Mucosa of gallbladder (tissue), 1 donor: ENCODE measurements around the gene SNX9. TPM values are rescaled to one million over a fixed set of nuclear protein-coding genes. Genes with fewer than 3 reads are reported as not detected.

Experiments used
- DNase-seq: peaks from one replicate; pipeline ENCODE4 v3.0.0-alpha.2; 2020; ENCODE audit warnings: low spot score
- total RNA-seq: library from RNA; stranded (reverse); gene quantifications from one replicate; pipeline ENCODE4 v1.2.1, GENCODE V29; 2021
- donor health status: DM: no; HTN: no; CAD: no.

Gene SNX9
- total RNA-seq, 1 donor from 2014 or later: 56.7 TPM

DNA sequence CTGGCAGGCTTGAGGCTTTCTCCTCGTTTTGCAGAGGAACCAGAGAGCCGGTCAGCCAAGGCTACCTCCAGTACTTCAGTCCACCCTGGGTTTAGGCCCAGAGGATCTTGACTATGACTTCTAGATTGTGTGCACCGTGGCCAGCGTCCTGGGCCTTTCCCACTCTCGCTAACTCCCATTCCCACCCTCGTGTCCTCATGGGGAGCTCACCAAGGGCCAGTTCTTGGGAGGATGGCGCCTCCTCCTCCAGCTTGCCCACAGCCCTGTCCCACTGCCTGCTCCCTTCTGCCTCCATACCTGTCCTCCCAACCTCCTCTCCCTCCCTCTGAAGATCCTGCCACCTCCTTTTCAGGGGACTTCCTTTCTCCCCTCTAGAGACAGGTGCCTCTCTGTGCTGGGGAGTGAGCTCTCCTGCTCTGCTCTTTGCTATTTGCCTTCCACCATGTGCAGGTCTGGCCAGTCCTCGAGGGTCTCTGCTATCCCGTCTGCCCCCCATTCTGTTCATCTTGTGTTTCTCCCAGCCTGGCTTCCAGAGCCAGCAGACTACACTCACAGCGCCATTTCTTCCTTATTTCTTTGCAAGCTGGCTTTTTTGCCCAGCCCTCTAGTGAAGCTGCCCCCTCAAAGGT, 154.2 kb downstream of the SNX9 start:
- no peak for DNase-seq

DNA sequence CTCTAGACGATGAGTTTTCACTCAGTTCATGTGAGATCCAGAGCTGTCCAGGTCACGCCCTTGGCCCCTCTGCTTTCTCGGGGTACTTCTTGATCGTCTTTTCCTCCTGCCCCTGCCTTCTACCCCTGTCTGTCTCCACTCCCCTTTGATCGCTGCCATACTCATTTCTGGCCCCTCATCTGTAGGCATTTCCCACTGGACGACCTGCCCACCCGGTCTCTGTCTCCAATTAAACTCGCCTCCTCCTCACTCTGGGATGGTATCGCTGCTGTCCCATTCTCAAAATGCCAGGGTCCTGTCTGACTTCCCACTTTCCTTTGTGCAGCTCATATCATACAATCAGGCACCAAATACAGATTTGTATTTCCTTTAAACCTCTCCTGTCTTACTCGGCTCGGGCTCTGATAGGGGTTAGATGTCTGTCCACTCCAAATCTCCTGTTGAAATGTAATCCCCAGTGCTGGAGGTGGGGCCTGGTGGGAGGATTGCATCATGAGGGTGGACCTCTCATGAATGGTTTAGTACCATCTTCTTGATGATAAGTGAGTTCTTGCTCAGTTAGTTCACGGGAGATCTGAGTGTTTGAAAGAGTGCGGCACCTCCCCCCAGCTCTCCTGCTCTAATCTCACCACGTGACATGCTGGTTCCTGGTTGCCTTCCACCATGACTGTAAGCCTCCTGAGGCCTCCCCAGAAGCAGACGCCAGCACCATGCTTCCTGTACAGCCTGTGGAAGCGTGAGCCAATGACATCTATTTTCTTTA, 155.2 kb downstream of the SNX9 start:
- no peak for DNase-seq

DNA sequence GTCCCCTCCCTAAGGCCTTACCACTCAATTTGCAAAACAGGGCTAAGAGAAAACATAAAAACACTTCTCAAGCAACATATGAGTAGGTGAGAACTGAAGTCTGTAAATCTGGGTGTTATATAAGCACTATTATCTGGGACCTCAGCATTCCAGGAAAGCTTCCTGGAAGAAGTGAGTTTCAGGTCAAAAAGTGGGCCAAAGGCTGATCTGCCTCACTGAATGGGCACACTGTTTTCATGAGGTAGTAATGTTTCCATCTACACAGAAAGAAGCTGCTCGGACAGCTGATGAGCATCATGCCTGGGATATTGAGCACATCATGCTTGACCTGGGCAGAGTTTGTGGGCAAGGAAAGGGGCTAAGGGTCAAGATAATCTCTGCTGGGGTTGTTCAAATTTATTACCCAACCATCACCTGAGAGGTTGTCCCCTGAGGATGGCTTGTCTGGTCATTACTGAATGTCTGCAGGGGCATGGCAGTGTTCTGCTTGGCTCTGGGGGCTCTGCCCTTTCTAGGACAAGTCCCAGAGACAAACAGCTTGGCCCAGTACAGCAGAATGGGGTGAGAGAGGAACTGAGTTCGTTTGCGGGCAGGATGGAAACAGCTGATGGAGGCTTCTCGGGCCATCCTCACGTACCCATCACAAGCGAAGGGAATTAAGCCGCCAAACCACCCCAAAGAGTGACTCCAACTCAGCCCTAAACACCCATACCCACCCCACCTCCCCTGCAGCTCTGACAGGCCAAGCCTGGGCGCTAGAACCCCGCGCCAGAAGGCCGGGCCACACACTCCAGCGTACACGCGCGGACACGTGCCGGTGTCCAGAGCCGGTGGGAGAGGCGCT, 157.5 kb downstream of the SNX9 start:
- DNase-seq: no peak

DNA sequence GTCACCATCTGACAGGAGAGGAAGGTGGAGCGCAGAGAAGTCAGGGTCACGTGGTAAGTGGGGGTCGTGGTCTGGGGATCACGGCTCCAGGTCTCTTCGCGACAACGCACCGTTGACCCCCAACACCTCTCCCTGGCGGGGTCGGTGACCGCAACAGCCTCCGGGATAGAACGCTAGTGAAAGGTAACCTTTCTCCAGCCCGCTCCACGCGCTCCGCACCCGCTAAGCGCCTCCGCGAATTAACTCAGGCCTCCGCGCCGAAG, 158.0 kb downstream of the SNX9 start:
- no peak for DNase-seq

DNA sequence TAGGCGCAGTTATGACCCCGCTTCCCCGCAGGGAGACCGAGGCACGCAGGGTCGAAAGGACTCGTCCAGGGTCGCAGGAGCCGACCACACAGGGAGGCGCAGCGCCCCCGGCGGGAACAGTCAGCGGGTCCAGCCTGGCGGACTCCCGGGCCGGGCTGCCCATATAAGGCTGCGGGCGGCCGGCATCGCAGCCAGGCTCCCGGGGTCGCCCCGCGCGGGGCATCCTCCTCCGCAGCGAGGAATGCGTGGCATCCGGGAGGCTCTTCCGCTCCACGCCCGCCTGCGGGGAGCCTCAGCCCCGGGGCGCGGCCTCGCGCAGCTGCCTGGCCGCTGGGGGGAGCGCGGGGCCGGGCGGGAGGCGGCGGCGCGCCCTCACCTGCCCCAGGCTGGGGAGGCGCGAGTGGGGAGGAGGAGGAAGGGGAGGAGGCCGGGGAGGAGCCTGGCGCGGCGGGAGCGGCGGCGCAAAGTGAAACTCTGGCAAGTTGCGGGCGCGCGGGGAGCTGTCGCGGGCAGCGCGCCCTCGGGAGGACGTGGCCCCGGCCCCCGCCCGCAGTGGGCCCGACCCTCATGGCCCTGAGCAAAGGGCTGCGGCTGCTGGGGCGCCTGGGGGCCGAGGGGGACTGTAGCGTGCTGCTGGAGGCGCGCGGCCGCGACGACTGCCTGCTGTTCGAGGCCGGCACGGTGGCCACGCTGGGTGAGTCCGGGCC, 158.5 kb downstream of the SNX9 start, which contains the start of gene SYNJ2:
Gene SYNJ2, plus strand, starts transcription at position 469 of the 707 bp plus-strand sequence. Its CDS starts 99 bp downstream, at position 568.
- DNase-seq: peak; percentile 81

DNA sequence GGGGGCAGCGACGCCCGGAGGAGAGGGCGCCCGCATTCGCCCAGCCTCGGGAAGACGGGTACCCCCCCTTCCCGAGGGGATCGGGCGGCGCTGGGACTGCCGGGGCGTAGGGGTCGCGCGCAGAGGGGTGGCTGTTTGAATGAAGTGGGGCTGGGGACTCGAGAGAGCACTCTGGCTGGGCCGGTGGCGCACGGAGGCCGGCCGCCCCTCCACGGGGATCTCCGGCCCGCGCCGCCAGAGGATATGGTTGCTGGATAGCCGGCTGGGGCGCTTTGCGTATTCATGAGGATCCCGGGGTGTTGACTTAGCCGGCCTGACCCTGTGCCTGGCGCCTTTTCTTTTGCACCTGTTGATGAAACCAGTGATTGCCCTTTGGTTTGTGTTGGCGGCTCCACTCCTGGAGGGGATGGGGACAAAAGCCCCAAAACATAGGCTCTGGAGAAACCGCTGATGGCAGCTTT, 159.1 kb downstream of the SNX9 start:
- no peak for DNase-seq

DNA sequence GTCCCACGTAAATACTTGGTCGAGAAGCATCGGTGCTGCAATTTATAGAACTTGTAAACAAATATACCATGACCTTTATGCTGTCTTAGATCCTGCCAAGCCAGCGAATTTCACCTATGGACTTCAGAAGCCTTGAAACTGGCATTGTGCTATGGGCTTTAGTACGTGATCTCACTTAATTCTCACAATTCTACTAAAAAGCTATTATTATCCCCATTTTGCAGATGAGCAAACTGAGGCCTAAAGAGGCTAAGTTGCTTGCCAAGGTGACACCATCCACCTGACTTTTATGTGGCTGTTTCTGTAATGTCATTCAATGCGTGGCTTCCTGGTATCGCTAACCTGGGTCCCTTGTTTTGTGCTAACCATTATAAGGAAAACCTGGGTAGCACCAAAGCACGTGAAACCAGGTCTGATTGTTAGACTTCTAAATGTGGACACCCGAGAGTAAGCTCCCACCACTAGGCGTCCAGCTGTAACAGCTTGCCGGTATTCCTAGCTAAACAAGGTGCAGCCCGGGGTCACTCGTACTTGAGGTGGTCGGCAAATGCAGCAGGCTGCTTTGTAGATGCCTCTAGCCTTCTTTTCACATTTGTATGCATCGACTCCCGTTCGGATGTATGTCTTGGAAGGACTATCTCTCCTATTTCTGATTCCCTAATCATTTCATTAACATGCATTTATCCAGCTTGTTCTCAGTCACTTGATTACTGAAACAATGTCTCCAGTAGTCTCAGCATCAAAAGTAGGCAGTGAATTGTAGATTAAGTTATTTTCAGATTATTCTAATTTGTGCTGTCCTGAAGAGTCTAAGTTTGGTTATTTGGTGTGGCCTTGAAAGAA, 159.7 kb downstream of the SNX9 start:
- no peak for DNase-seq

DNA sequence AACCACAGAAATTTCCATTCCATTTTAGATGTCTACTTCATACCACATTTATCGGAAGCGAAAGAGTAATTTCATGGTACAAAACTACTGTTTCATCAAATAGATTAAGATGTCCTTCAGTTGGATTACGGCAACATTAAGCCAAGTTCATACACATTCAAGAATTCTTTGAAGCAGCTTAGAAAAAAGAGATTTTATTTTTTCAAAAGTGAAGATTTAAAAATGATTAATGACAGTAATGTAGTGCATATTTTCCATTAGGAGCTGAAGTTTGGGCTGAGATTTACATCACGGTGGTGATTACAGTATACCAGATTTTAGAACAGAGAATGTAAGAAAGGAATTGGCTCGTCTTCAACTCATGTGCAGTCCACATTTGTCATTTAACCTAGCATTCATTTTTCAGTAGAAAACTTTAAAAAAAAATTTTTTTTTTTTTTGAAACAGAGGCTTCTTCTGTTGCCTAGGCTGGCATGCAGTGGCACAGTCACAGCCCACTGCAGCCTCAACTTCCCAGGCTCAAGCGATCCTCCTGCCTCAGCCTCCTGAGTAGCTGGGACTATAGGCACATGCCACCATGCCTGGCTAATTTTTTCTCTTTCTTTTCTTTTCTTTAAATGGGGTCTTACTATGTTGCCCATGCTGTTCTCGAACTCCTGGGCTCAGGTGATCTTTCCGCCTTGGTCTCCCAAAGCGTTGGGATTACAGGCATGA, 160.5 kb downstream of the SNX9 start:
- DNase-seq: no peak

DNA sequence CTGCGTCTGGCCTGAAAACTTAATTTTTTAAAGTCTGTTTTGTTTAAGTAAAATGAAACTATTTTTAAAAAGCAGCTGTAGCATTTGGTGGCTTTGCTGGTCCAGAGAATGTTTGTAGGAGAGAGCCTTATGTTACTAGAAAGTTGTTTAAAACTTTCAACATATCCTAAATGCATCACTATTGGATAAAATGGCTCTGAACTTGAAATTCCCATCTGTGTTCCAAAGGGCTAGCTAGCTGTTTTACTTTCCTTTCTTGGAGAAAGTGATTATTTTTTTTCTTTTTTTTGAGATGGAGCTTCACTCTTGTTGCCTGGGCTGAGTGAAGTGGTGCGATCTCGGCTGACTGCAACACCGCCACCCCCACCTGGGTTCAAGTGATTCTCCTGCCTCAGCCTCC, 161.1 kb downstream of the SNX9 start:
- no peak for DNase-seq

DNA sequence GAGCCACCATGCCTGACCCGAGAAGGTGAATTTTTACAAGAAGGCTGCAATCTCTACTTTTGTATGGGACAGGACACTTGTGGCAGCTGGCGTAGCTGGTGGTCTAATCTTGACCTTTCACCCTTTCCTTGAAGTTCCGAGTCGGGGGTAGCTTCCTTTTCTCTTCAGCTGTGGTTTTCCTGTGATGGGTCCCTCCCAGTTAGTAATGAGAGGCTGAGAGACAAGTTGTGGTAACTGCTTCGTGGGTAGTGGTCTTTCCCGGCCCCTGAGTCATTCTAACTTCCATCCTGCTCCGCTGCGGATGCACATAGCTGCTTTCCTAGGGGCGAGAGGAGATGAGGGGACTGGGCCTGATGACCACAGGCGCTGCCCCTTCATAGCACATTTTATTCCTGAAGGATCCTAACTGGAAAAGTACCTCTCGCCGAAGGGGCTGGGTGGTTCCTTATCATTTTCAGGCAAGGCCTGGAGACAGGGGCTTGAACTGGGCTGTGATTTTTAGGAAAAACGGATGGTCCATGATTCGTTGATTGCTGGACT, 161.7 kb downstream of the SNX9 start:
- no peak for DNase-seq

DNA sequence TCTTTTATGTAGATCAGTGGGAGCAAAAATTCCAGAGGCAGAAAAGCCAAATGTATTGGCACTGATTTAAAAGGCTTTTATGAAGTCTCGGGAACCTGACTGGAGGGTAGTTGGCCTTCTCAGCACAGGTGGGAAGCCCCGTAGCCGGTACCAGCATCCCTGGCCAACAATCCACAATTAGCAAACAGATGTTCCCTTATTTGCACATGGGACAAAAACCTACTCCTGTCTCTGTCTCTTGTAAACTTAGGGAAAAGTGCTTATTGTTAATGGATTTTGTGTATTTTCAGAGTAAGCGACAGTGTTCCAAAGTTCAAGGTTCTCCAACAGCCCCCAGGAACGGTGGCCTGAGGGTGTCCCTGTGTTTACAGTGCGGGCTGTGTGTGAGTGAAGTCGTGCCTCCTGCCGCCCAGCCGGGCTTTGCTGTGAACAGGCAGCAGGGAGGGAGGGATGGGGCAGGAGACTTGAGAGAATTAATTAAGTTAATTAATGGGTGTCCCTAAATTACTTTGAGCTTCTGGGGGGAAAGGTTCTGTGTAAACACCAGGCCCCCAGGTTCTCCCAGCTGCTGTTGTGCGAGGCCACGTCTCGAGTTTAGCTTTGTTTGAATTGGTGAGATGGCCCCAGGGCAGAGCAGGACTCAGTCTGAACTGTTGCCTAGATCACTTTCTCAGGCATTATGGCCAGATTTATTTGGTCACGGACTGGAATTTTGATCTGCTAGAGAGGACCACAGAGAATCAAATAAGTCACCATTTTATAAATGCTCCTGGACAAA, 162.5 kb downstream of the SNX9 start:
- no peak for DNase-seq

DNA sequence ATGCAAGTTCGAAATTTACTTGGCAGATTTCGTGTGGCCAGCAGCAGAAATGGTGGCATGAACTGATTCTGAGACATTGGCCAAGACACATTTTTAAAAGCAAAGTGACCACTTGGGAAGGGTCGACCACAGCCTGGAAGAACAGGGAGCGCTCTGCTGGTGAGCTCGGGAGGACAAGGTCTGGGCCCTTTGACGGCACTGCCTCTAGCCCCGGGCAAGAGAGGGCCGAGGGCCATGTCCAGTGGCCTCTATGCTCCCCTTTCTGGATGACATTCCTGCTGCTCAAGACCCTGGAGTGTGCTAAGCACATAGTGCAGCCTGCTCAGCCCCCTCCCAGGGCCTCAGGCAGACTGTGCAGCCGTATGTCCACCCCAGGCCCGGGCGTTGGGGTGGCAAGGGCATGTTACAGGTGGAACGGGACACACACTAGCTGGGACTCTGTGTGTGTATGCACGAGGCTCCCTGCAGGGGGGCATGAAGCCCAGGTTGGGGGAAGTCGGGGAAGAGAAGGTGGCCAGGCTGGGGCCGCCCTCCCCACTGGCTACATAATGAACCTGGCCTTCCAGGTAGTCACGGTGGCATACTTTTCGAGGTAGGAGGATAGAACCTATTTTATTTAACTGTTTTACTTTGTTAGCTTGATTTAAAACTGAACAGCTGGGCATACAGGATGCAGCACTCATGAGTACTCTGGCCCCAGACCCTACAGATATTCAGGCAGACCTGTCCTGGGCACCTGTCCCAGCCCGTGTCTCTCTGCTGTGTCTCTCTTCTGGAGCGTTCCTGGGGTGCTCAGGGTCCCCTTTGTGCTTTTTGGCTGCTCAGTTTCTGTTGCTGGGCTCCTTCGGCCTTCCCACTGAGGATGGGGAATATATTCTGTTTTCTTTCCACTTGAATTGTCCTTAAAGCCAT, 165.0 kb downstream of the SNX9 start:
- no peak for DNase-seq

DNA sequence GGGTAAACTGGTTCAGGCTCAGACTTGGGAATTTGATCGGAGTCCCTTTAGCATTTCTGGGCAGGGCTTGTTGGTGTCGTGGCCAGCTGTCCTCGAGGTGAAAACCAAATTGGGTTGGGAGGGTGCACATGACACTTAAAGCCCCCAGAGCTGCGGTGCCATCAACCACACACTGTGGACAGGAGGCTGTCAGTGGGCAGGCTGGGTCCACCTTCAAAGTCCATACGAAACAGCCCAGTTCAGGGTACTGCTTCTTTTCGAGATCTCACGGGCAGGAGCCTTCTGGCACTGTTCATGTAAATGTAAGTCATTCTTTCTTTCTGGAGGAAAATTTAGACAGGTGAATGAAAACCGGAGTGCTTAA, 165.6 kb downstream of the SNX9 start:
- no peak for DNase-seq

DNA sequence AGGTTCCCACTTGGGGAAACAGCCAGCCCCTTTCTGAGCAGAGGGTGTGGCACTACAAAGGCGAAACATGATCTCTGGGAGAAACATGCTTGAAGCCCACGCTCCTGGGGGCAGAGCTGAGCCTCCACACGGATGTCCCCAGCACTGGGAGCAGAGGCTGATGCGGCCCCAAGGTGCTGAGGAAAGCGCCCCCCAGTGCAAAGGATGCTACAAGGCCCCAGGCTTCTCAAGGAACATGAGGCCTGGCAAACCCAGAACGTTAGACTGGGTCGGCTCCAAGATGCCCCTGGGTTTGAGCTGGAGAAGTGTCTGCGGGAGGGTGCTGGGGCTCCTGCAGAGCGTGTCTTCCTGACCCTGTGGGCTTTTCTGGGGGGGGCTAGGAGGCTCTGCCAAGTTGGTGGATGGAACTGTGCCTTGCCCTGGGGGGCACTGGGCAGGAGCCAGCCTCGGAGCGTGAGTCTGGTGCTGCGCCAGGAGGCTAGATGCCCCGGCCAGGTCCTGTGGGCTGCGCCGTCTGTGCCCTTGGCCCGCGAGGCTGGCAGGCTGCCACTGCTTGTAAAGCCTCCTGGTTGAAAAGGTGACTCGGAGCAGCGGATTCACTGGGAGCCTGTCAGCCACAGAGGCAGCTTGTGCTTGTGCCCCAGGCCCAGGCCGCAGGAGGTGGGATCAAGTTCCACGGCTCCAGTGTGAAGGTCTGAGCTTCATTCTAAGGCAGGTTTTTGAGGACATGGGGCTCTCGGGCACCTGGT, 166.7 kb downstream of the SNX9 start:
- DNase-seq: peak; percentile 71

DNA sequence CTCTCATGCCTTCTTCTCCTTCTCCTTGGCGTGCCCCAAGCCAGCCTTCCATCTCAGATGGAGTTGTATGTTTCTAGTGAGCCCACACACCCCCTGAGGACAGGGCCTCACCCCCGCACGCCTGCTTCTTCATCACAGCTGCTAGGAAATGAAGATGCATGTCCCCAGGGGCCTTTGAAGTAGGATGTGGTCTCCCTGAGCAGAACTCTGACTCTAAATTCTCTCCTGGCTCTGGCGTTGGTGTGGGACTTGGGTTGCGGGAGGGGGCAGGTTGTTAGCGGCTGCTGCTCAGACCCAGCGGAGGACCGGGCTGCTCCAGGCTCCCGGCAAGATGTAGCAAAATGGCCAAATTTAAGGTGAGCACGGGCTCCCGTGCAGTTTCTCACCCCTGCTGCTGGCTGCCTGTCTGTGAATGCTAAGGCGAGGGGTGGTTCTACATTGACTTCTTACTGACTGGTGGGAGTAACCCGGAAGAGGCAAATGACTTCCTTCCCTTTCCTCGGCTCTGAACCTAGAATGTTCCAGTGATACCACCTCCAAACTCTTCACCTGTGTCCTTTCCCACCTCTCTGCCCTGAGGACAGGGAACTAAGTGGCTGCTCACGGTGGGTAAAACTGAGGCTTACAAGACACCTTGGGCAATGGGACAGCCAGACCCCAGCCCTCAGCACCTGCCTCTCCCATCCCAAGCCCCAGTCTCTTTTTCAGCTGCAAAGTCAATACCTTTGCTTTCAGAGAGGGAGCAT, 167.4 kb downstream of the SNX9 start:
- no peak for DNase-seq

DNA sequence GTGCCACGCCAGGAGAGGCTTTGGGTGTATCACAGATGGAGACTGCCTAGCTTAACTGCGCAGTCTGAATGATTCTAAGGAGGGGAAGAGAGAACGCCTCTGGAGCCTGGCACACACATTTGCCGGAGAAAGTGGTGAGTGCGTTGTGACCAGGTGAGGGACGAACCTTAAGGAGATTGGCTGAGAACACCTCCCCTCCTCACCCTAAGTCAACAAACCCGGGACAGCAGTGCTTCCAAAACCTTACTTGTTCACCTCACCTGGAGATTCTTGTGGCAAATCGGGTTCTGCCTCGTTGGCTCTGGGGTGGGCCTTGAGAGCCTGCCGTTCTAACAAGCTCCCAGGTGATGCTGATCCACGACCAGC, 168.0 kb downstream of the SNX9 start:
- DNase-seq: no peak

DNA sequence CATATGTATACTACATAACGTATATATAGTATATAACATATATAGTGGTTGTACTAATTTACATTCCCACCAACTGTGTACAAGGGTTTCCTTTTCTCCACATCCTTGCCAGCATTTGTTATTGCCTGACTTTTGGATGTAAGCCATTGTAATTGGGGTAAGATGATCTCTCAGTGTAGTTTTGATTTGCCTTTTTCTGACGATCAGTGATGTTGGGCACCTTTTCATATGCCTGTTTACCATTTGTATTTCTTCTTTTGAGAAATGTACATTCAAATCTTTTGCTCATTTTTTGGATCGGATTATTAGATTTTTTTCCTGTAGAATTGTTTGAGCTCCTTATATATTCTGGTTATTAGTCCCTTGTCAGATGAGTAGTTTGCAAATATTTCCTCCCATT, 170.0 kb downstream of the SNX9 start:
- DNase-seq: no peak
